Stimulated activated naive CD4-positive, alpha-beta T cell (primary cell): ENCODE results near the gene URB2.
A peak's percentile ranks its signal among the peaks of the same experiment; 100 is the strongest.
"Not testable (repeated sequence)": the region's sequence is repeated elsewhere in the genome, so short reads cannot be mapped to it uniquely, and the experiment has no call there.

Experiments
- DNase-seq, 6 experiments: peaks; one replicate each; lab custom pipeline; 2025; lab: John Stamatoyannopoulos, UW

URB2 gene

DNA sequence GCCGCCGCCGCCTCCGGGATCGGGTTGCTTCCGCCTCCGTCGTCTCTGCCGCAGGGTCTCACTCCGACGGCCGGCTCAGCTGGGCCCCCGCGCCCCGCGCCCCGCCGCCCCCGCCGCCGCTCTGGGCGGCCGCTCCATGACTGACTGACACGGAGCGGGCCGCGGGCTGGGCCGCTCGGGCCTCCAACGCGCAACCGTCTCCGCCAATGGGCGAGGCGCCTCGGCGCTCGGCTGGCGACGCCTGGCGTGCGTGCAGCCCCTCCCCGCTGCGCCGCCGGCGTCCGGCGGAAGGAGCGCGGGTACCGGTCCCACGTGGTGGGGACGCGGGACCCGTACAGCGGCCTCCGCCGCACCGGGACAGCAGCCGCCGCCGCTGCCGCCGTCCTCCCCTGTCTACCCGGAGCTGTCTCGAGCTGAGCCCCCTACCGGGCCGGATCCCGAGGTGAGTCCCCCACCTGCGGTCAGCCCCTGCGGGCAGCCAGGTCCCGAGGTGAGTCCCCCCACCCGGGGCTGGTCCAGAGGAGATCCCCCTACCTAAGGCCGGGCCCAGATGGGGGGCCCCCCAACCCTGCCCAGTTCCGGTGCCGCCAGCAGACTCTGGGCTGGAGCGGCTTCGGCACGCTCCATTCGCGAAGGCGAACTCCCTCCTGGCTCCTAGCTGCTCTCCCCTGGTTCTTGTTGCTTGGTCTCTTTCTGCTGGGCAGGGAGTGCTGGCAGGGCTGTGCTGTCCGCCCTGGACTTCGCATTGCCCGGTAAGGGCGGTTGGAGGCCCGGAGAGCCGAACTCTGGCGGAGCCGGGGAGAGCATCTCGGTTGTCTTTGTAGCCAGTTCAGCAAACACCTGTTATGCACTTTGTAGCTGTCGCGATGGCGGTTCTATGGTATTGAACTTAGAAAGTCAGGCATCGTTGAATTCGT is at the start of gene URB2, which contains the start of gene TAF5L:
Gene URB2, plus strand, starts transcription at position 333 of the 917 bp plus-strand sequence. CDS start 1,387 bp downstream, outside the sequence.
Gene TAF5L, minus strand, starts transcription at position 208 of the 917 bp plus-strand sequence. CDS start 11,640 bp downstream, outside the sequence.
- peak; percentile 67 to 83 (median 79) for DNase-seq

DNA sequence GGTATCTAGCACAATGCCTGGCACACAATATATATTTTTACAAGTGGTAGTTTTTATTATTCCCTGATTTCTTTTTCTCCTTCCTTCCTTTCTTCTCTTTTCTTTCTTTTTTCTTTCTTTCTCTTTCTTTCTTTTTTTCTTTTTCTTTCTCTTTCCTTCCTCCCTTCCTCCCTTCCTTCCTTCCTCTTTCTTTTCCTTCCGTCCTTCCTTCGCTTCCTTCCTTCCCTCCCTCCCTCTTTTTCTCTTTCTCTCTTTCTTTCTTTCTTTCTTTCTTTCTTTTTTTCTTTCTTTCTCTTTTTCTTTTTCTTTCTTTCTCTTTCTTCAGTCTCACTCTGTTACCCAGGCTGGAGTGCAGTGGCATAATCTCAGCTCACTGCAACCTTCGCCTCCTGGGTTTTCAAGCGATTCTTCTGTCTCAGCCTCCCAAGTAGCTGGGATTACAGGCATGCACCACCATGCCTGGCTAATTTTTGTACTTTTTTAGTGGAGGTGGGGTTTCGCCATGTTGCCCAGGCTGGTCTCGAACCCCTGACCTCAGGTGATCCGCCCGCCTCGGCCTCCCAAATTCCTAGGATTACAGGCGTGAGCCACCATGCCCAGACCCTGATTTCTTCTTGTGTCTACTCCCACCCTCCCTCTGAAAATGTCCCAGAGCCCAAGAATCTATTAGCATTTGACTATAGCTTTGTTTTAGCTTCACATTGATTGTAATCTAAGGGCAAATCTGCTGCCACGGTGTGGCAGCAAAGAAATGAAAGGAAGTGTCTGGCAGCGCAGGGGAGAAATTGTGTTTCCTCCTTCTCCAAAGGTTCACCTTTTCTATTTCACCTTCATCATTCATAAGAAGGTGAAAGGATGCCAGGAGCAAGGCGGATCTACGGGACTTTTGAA is 47.6 kb upstream of the URB2 start:
- no peak for DNase-seq

DNA sequence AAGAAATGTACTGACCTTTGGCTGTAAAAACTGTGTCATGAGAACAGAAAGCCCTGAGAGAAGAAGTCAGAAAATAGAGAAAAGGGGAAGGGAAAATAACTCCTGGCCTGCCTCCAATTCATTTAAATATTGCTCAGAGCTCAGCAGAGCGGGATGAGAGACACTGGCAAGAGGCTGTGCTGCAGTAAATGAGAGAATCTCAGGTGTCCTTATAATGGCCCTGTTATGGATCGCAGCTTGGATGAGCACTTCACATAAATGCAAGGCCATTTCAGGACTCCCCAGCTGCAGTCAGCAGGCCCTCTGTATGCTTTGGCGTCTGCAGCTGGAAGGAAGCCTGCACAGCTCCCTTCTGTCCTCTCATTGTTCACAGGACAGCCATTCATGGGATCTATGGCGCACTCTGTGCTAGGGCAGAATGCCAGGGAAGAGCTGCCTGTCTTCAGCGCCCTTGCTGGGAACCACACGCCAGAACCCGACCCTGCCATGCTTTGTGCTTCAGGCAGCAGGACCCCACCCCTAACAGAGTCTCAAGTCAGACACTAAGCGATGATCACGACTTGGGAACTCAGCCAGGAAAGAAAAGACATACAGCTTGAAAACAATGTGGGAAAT is 46.9 kb upstream of the URB2 start:
- no peak for DNase-seq

DNA sequence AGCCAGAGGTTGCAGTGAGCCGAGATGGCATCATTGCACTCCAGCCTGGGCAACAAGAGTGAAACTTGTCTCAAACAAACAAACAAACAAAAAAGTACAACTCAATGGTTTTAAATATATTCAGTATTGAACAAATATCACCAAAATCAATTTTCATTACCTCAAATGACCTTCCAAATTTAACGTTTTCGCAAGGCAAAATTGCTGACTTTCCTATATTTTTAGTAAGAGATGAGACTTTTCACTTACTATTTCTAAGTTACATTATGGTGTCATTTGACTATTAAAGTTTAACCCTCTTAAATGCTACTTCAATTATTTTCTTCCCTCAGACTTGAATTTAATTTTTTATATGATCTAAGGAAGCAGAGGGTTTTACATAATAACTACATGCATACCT is 44.6 kb upstream of the URB2 start:
- DNase-seq, result no peak

DNA sequence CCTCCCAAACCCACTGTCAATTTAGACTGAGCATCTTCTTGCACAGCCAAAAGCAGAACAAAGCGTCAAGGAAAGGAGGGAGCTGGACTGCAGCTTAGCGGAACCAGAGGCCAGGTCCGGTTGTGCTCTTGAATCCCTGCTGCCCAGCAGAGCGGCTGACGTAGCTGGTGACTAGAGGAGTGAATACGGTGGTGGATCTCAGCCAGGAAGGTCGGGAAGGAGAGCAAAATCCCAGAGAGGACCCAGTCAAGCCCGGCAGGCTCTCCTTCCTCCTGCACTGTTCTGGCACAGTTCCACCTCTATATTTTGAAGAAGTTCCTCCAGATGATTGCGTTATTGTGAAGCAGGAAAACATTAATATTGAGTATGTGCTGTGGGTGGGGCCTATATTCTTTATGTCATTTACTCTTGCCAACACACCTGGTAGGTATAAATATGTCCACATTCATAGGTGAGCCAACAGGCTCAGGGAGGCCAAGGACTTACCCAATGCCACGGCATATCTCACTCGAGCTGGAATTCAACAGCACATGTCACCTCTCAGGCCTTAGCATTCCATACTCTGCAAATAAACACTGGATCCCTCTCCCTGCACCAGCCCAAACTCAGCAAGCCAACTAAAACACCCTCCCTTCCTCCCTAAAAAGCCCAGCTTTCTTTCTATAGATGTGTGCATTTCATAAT is 43.9 kb upstream of the URB2 start:
- DNase-seq, result no peak

DNA sequence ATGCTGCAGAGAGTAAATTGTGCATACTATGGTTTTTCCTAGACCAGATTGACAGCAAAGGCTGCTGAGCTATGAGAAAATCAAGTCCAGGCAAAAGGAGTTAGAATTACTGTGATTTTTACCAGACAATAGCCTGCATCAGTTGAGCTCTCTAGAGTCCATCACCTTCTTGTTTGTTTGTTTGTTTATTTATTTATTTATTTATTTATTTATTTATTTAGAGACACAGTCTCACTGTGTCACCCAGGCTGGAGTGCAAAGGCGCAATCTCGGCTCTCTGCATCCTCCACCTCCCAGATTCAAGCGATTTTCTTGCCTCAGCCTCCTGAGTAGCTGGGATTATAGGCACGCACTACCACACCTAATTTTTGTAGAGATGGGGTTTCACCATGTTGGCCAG is 43.3 kb upstream of the URB2 start:
- no peak for DNase-seq

DNA sequence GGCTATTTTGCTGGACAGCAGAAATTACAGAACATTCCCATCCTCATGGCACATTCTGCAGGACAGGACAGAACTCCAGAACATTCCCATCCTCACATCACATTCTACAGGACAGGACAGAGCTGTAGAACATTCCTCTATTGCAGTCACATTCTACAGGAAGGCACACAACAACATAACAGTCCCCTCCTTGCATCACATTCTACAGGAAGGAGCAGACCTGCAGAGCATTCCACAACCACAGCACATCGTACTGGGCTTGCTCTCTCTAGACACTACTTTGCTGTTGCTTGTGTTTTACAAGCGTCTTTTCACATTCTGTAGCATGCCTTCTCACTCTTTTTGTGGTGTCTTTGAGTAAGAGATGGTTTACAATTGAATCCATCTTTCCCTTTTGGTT is 40.7 kb upstream of the URB2 start:
- DNase-seq, result no peak

DNA sequence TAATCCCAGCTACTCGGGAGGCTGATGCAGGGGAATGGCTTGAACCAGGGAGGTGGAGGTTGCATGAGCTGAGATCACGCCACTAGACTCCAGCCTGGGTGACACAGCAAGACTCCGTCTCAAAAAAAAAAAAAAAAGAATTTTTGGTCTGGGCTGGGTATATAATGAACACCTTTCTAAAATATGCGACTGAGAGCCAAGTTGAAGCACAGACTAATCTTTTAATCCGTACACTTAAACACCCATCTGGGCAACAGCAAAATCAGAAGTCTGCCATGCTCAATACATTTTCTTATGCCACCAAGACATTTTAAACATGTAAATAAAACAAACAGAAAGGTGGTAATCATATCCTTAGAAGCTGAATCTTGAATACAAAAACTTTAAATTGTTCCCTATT is 35.9 kb upstream of the URB2 start:
- DNase-seq, result no peak

DNA sequence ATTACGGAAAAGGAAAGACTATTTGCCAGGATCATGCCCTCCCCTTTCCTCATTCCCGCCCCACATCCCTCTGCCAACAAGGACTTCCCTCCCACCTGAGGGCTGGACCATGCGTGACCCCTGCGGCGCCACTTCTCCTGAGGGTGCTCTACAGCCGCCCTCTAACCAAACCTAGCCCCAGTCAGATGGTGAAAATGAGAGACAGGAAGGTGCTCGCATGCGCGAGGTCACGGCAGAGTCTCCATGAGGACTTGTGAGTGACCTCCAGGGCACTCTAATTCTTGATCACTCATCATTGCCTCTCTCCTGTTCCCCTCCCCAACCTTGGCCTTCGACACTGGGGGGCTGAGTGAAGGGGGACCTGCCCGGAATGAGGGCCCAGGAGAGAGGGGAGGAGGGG is 32.2 kb upstream of the URB2 start:
- no peak for DNase-seq

DNA sequence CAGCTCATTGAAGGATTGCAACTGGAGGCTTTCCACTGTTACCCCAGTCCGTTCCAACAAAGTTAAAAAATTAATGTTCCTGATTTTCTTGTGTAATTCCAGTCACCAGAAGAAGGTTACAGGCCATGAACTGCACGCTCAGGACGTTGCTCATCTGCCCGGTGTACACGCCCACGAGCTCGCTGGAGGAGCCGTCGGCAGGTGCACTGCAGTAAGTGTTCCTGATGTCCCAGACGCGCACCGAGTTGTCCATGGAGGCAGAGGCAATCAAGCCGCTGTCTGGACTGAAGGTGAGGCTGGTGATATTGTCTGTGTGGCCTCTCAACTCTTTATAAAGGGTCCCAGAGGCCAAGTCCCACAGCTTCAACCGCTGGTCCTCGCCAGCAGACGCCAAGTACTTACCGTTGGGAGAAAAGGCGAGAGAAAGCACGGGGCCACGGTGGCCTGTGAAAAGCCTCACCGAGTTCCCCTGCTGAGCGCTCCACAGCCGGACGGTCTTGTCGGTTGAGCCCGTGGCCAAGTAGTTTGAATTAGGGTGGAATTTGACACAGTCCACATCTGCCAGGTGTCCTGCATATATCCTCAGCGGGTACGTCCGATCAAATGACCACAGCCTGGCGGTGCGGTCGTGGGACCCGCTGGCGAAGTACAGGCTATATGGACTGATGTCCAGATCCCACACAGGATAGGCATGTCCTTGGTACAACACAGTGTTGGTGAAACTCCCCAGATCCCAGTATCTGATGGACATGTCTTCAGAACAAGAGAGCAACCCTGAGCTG is 31.6 kb upstream of the URB2 start:
- no peak for DNase-seq

DNA sequence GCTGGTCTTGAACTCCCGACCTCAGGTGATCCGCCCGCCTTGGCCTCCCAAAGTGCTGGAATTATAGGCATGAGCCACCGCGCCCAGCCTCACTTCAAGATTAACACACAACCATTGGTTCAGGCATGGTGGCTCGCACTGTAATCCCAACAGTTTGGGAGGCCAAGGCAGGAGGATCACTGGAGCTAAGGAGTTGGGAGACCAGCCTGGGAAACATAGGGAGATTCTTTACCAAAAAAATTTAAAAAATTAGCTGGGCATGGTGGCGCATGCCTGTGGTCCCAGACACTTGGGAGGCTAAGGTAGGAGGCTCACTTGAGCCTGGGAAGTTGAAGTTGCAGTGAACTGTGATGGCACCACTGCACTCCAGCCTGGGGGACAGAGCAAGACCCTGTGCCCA is 30.2 kb upstream of the URB2 start:
- DNase-seq, result not testable (repeated sequence)

DNA sequence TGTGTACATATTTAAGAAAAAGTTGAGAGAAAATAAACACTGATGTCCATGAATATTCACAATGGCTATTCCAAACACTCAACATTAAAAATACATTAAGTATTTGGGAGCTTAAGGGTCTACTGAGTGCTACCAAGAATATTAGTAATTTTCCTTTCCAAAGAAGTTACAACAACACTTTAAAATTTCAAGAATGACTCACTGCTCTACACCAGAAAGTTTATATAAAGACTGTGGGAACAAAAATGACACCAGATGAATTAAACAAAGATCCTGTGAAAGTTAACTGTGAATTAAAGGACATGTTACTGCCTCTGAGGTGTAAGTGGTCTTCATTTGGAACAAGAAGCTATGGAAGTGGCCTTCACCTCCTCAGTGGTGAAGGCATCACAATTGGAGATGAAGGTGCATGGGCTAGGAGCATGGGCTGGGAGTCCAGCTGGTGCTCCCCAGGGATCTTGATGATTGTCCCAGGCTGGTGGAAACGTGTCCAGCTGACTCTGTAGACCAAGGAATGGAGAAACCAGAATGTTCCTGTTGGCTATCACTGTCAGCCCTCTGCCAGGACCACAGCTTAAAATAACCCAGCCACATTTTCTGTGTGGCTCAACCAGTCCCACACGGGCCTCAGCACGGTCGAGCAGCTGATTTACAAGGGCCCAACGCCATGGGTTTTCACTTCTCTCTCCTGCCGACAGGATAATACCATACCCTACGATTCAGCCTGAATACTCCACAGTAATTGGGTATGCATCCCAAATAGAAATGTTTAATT is 28.9 kb upstream of the URB2 start:
- DNase-seq, result no peak

DNA sequence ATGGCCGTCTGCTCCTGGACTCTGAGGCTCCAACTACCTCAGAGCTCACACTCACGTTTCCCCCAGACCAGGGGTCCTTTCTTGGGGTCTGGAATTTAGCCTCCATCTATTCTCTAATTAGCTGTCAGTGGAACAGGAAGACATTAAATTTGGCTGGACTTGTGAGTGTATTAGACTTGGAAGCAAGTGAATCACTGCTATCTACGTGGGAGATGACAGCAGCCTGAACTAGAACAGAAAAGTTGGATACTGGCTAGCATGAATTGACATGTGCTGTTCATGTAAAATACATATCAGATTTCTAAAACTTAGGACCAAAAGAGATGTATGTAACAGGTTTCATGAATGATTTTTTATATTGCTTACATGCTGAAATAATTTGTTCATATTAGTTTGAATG is 28.2 kb upstream of the URB2 start:
- DNase-seq, result no peak

DNA sequence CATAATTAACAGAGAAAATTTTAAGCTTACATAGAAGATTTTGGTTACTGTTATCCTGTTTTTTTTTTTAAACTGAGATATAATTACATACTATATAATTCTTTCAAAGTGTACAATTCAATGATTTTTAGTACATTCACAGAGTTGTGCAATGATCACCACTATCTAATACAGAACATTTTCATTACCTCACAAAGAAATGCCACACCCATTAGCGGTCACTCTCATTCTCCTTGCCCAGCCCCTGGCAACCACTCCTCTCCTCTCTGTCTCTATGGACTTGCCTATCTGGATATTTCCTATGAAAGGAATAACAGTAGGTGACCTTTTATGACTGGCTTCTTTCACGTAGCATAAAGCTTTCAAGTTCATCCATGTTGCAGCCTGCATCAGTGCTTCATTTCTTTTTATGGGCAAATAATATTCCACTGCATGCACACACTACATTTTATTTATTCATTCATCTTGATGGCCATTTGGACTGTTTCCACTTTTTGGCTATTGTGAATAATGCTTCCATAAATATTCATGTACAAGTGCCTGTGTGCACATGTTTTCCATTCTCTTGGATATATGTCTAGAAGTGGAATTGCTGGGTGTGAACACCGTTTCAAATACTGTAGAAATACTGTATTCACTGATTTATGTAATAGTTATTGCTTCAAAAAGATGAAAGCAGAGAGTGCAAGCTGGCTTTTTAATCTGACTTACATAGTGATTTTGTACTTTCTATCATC is 26.7 kb upstream of the URB2 start:
- no peak for DNase-seq

DNA sequence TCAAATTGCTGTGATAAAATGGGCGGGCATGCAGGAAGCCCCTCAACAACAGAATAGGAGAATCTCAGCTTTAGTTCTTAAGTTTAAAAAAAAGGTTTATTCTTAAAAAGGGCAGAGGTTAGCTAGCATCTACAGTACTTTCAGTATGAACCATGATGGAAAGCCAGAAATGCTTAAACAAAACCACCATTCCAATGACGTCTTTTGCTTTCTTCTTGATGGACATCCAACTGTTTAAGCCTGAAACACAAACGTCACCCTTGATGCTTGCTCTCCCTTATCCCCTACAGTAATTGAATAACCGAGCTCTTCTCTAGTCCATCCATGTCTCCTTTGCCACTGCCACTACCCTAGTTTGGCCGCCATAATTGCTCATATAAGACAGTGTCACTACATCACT is 25.8 kb upstream of the URB2 start:
- DNase-seq, result no peak

DNA sequence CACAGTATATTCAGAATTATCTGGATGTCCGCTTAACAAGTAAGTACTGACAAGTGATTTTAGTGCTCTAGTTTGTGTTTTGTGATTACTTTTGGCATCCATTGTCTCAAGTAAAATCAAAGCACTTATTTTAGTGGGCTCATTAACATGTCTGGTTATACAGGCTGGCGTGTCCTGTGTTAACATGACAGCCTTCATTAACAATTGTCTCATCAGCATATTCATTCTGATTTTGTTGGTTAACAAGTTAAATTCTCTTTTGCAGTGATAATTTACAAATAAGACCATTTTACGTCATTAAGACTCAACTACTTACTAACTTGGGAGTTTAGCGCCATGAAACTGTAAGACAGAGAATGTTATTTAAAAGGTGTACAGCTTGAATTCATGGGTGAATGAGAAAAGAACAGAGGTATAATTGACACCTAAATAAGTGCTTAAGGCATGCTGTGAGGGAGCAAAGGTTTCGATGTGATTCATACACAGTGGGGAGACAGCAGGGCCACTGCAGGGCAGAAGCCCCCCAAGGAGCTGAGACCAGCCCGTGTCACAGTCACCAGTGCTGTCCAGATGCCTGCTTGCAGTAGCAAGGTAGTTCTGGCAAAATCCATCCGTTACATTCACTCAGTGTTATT is 22.6 kb upstream of the URB2 start:
- no peak for DNase-seq

DNA sequence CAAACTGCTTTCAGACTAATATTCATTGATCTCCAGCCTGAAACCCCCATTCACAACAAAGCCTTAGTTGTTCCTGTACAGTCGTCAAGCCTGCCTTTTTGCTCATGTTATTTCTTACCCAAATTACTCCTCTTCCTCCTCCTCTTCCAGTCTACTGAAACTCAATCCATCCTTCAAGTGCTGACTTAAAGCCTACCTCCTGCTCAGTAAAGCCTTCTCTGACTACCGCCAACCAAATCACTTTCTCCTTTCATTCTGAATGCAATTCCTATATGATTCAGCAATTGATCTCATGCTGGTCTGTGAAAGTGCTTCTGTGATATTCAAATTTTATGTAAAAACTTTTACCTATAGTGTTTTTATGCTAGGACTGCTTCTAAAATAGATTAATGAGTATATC is 18.7 kb upstream of the URB2 start:
- no peak for DNase-seq

DNA sequence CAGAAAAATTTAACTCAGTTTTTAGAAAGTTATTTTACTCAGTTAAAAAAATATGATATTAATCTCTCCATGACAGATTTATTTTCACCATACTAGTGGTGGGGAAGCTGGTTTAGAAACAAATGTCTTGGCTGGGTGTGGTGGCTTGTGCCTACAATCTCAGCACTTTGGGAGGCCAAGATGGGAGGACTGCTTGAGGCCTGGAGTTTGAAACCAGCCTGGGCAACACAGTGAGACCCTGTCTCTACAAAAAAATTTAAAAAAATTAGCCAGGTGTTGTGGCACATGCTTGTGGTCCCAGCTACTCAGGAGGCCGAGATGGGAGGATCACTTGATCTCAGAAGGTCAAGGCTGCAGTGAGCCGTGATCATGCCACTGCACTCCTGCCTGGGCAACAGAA is 17.5 kb upstream of the URB2 start:
- no peak for DNase-seq

DNA sequence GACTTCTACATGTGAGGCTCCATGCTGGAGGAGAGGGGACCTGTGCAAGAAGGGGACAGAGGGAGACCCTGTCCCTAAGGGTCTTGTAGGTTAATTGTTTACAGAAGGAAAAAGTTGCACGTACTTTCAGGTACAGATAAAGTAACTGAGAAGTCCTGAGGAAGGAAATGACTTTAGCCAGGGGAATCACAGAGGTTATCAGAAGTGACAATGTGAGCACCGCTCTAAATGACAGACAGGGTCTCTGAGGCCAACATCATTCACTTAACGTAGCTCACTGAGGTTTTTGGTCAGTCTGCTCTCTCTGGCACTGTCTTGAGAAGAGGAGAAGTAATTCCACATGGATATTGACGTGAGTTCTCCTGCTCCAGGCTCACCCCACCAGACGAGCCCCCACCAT is 12.1 kb upstream of the URB2 start:
- DNase-seq, result no peak
